Ishikawa (cell line): Measurements from ENCODE around the gene PPP1R16B.

Experiments used
- CEBPB ChIP-seq: IDR thresholded peaks from 2 replicates; pipeline ENCODE4 v1.6.1; 2012
- CREB1 ChIP-seq: IDR thresholded peaks from 2 replicates; pipeline ENCODE4 v1.6.1; 2012; ENCODE audit warnings: low read depth
- EGR1 ChIP-seq: IDR thresholded peaks from 2 replicates; pipeline ENCODE4 v1.6.1; 2012
- EP300 ChIP-seq: IDR thresholded peaks from 2 replicates; pipeline ENCODE4 v1.6.1; 2012; ENCODE audit warnings: borderline replicate concordance
- FOXM1 ChIP-seq: IDR thresholded peaks from 2 replicates; pipeline ENCODE4 v1.6.1; 2012; ENCODE audit warnings: low read depth, borderline replicate concordance
- NFIC ChIP-seq: IDR thresholded peaks from 2 replicates; pipeline ENCODE4 v1.6.1; 2012
- RAD21 ChIP-seq: IDR thresholded peaks from 2 replicates; pipeline ENCODE4 v1.6.1; 2012; ENCODE audit warnings: low read depth
- TAF1 ChIP-seq: IDR thresholded peaks from 2 replicates; pipeline ENCODE4 v1.6.1; 2012; ENCODE audit warnings: low read depth, mild to moderate bottlenecking
- TCF12 ChIP-seq: IDR thresholded peaks from 2 replicates; pipeline ENCODE4 v1.6.1; 2012; ENCODE audit warnings: low read depth
- TEAD4 ChIP-seq: IDR thresholded peaks from 2 replicates; pipeline ENCODE4 v1.6.1; 2012
- USF1 ChIP-seq: IDR thresholded peaks from 2 replicates; pipeline ENCODE4 v1.6.1; 2012
- YY1 ChIP-seq: IDR thresholded peaks from 2 replicates; pipeline ENCODE4 v1.6.1; 2012; ENCODE audit warnings: low read depth
- ZBTB7A ChIP-seq: IDR thresholded peaks from 2 replicates; pipeline ENCODE4 v1.6.1; 2012; ENCODE audit warnings: low read depth
- TF ChIP-seq, protein P1 (sequence below): IDR thresholded peaks from 2 replicates; pipeline ENCODE4 v1.6.1; 2012; ENCODE audit warnings: low read depth, mild to moderate bottlenecking
- TF ChIP-seq, protein P2 (sequence below): IDR thresholded peaks from 2 replicates; pipeline ENCODE4 v1.6.1; 2012

Gene PPP1R16B

GRCh38 chr20:38806855-38807655 lies 1.6 kb downstream of the PPP1R16B start:
- TF ChIP-seq EGR1 (no peak), CEBPB (no peak), ZBTB7A (no peak), TCF12 (no peak), RAD21 (no peak), FOXM1 (no peak), USF1 (no peak), NFIC (no peak)
- TF ChIP-seq, protein P1, sequence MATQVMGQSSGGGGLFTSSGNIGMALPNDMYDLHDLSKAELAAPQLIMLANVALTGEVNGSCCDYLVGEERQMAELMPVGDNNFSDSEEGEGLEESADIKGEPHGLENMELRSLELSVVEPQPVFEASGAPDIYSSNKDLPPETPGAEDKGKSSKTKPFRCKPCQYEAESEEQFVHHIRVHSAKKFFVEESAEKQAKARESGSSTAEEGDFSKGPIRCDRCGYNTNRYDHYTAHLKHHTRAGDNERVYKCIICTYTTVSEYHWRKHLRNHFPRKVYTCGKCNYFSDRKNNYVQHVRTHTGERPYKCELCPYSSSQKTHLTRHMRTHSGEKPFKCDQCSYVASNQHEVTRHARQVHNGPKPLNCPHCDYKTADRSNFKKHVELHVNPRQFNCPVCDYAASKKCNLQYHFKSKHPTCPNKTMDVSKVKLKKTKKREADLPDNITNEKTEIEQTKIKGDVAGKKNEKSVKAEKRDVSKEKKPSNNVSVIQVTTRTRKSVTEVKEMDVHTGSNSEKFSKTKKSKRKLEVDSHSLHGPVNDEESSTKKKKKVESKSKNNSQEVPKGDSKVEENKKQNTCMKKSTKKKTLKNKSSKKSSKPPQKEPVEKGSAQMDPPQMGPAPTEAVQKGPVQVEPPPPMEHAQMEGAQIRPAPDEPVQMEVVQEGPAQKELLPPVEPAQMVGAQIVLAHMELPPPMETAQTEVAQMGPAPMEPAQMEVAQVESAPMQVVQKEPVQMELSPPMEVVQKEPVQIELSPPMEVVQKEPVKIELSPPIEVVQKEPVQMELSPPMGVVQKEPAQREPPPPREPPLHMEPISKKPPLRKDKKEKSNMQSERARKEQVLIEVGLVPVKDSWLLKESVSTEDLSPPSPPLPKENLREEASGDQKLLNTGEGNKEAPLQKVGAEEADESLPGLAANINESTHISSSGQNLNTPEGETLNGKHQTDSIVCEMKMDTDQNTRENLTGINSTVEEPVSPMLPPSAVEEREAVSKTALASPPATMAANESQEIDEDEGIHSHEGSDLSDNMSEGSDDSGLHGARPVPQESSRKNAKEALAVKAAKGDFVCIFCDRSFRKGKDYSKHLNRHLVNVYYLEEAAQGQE = no peak

DNA sequence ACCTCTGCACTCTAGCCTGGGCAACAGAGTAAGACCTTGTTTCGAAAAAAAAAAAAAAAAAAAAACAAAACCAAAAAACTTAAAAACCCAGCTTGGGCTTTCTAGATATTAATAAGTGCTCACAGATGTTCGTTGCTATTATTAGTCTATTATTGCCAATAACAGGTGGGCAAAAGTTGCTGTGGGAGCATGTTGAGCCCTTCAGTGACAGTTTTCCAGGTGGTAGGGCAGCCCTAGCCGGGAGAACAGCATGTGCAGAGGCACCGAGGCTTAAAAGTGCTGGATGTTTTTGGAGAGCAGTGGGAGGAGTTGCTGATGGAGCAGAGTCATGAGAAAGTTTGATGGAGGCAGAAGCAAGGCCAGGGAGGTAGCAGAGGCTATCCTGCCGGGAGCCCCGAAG lies 4.4 kb downstream of the PPP1R16B start:
- TF ChIP-seq TCF12 = no peak
- no peak for TF ChIP-seq TAF1
- no peak for TF ChIP-seq ZBTB7A
- no peak for TF ChIP-seq NFIC
- no peak for TF ChIP-seq CEBPB
- TF ChIP-seq, protein P1 = no peak
- TF ChIP-seq, protein P2, sequence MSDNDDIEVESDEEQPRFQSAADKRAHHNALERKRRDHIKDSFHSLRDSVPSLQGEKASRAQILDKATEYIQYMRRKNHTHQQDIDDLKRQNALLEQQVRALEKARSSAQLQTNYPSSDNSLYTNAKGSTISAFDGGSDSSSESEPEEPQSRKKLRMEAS = no peak
- no peak for TF ChIP-seq USF1
- TF ChIP-seq TEAD4 = no peak
- TF ChIP-seq FOXM1 = no peak
- no peak for TF ChIP-seq EGR1
- no peak for TF ChIP-seq CREB1
- no peak for TF ChIP-seq EP300
- TF ChIP-seq YY1 = no peak
- TF ChIP-seq RAD21 = no peak

DNA sequence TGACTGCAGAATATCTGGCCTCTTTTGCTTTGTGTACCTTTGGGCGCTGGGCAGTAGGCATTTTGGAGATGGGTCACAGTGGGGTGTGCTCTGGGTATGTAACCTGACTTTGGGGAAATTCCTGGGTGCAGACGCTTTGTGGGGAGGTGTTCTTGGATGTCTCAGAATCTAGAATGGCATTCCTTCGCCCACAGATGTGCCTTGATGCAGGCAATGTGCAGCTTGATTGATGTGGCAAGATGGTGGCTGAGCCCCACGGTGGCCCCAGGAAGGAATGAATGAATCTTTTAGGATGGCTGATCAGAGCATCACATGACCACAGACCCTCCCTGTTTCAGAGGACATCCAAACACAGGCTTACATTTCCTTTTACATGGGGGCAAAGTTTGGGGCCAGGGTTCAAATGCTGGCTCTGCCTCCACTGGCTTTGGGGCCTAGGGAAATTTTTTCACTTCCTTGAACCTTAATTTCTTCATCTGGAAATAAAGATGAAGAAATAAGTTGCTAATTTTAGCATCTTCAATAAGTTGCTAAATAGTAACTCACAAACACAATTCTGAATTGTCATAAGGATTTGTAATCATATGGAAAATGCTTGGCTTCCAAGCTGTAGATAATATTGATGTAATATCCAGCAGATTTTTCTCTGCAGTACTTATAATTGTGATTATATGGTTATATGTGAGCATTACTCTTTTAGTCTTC lies 5.6 kb downstream of the PPP1R16B start:
- TF ChIP-seq TAF1 = no peak
- TF ChIP-seq, protein P1 = no peak
- TF ChIP-seq, protein P2 = no peak
- TF ChIP-seq EP300 = no peak
- TF ChIP-seq TCF12 = no peak
- no peak for TF ChIP-seq EGR1
- TF ChIP-seq TEAD4 = no peak
- no peak for TF ChIP-seq ZBTB7A
- no peak for TF ChIP-seq USF1
- TF ChIP-seq NFIC = no peak
- no peak for TF ChIP-seq CEBPB
- no peak for TF ChIP-seq CREB1
- TF ChIP-seq YY1 = no peak
- no peak for TF ChIP-seq FOXM1
- no peak for TF ChIP-seq RAD21
